GM19452 (cell line): ENCODE results near the gene XYLT1.

Experiments
- ATAC-seq: cut with Tn5 transposase; IDR thresholded peaks from one replicate; pipeline ENCODE4 v1.9.1; 2021; ENCODE audit not compliant: unreplicated experiment

XYLT1 gene

DNA sequence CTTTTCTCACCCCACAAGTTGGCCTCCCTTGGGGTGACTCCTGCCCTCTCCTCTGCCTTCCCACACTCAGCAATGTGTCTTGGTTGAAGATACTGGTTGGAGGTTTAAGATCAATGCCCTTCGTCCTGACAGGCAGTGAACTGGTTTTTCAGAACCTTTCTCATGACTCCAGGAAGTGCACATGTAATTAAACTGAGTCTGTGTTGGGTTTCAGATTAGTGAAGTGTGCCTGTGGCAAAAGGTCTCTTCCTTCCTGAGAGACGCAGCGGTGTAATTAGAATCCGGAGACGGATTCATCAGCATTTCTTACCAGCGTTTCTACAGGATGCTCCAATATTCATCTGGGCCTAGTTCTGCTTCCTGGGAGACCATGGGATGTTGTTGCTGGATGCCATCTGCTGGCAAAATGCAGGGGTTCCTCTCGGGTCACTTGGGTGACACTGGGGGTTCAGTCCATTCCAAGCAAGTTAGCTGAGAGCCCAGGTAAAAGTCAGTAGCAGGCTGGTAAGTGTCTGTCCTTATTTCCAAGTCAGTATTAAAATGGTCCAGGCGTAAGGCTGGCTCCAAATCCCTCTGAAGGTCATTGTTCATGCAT lies 233.3 kb downstream of the XYLT1 start:
- ATAC-seq, result no peak

GRCh38 chr16:17235147-17235815 lies 235.5 kb downstream of the XYLT1 start:
- ATAC-seq, result no peak

GRCh38 chr16:17233318-17234002 lies 237.3 kb downstream of the XYLT1 start:
- no peak for ATAC-seq

- ATAC-seq, result no peak
Observed at GRCh38 chr16:17232487-17232886, 238.3 kb downstream of the XYLT1 start.

DNA sequence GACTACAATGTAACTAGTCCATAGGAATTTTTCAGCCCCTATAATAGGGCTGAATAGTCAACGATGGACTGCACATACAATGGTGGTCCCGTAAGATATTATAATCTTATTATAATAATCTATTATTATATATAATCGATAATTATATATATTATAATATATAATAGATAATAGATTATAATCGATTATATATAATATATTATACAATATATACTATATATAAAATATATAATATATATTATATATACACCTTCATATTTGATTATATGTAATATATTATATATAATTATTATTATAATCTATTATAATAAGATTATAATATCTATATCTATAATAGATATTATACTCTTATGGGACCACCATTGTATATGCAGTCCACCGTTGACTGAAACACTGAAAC lies 238.8 kb downstream of the XYLT1 start:
- no peak for ATAC-seq

GRCh38 chr16:17230932-17231581 lies 239.7 kb downstream of the XYLT1 start:
- ATAC-seq, result no peak

GRCh38 chr16:17229766-17230165 lies 241.0 kb downstream of the XYLT1 start:
- no peak for ATAC-seq

- ATAC-seq, result no peak
Observed at GRCh38 chr16:17229131-17229530, 241.6 kb downstream of the XYLT1 start.

DNA sequence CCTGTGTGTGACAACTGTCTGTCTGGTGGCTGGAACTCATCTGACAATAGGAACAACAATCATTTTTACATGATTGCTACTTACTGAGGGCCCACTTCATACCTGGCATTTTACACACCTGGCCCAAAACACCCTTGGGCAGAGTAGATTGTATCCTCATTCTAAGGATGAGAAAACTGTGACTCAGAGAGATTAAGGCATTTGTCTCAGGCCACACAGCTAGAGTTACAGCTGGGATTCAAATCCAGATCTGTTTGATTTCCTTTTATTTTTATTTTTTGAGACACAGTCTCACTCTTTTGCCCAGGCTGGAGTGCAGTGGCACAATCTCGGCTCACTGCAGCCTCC lies 242.1 kb downstream of the XYLT1 start:
- no peak for ATAC-seq

DNA sequence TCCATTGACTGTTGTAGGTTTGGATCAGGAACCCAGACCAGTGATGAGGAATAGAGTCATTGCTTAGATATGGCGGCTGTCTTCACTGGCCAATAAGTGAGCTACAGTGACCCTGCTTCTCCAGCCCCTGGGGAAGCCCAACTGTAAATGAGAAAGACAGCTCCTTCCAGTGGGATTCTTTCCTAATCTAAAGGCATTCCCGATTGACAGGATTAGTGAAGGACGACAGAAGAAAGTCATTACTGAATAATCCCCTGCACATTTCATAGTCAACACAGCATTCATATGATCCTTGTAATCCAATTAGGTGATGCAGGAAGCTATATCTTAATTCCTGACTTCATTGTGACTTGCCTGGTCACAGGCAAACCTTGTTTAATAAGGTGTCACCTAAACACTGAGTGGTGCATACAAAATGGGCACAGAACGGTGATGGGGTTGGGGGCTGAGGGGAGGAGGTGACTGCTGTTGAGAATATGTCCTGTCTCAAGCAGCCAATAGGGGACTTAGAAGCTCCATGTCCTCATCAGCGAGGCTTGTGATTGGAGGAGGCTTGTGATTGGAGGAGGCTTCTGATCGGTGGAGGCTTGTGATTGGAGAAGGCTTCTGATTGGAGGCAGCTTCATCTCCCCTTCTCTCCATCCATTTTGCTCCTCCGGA lies 242.6 kb downstream of the XYLT1 start:
- ATAC-seq, result no peak

DNA sequence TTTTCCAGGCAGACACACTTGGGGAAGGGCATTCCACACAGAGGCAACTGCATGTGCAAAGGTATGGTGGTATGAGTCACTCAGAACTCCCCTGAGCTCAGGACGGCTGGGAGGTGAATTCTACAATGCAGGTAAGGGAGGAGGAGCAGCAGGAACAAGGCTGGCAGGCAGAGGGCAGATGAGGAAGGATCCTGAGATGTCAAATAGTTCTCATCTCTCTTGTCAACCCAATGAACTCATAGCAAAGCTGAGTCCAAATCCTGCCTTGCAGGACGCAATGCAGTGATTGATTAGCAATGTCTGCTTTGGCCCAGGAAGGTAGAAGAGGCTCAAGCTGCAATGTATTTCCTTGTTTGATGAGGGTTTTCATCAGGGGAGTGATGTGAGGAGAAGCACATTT lies 243.5 kb downstream of the XYLT1 start:
- no peak for ATAC-seq

- no peak for ATAC-seq
Observed at GRCh38 chr16:17225541-17225940, 245.2 kb downstream of the XYLT1 start.

GRCh38 chr16:17224879-17225281 lies 245.9 kb downstream of the XYLT1 start:
- ATAC-seq, result no peak

DNA sequence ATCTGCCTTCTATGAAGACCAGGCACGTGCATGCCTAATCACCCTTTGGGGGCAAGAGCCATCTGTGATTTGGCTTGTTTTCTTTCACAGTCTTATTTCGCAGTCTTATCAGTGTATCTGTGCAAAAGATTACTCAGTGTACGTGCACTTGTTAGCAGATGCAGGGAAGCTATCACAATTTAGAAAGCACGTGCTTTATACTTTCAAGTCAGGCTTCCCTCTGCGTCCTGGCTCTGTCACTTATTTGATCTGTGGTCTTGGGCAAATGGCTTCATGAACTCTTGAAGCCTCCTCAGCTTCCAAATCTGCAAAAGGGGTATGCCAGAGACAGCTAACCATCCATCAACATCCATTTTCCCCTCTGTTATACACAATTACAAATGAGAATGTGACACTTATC lies 246.4 kb downstream of the XYLT1 start:
- no peak for ATAC-seq

DNA sequence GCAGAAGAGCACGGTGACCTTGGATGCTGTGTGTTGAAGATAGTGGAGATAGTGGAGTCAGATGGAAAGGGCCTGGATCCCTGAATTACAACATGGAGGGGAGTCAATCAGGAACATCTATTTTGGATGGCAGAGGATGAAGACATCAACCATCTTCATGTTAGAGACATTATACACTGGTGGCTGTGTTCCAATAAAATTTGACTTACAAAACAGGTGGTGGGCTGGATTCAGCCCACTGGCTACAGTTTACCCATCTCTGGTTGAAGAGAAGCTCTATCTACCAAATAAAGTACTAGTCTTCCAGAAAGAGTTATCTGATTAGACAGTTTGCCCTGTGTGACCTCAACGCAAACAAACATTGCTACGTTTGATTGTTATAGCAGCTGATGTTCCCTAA lies 247.2 kb downstream of the XYLT1 start:
- ATAC-seq, result no peak

DNA sequence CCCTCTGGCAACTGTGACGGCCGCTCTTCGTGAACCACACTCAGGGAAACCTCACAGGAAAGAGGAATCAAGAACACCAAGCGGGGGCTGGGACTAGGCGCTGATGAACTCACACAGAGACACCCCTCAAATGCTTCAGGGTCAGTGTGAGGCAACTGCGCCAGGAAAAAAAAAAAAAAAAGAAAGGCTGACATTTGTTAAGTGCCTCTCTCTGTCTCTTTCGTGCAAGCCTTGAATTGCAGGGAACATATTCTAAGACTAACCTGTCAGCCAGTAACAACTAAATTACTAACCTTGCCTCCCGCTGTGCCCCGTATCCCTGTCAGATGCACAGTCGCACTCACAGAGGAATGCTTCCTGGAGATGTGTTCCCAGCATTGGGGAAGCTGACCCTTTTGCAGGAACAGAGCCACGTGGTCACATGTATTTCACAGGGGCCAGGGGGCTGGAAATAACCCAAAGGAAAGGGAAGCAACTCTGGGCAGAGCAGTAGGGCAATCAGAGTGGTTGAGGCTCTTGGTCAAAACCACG lies 247.8 kb downstream of the XYLT1 start:
- ATAC-seq, result no peak

- no peak for ATAC-seq
Observed at GRCh38 chr16:17219991-17220390, 250.8 kb downstream of the XYLT1 start.

GRCh38 chr16:17215936-17216335 lies 254.8 kb downstream of the XYLT1 start:
- ATAC-seq, result no peak

DNA sequence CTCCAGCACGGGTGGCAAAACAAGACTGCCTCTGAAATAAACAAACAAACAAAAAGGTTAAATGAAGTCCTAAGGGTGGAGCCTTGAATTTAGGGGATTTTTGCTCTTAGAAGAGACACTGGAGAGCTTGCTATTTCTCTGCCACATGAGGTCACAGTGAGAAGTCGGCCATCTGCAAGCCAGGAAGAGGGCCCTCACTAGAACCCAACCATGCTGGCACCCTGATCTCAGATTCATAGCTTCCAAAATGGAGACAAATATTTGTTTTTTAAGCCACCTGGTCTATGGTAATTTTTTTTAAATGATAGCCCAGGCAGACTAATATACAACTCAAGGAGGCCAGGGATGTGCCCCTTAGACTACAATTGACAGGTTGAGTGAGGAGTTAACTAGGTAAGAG lies 255.5 kb downstream of the XYLT1 start:
- ATAC-seq, result no peak

DNA sequence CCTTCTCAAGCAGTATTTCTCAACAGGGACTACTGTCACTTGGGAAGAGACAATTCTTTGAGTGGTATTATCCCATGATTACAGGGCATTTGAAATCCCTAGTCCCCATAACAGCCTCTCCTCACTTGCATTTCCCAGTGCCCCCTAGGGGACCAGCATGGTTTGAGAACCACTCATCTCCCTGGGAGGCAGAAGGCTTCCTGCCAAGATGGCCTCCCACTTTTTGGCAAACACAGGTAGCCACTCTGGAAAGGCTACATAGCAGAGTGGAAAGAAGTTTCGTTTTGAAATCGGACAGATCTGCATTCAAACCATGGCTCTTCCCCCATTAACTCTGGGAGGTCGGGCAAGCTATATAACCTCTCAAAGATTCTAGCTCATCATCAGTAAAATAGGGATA lies 256.8 kb downstream of the XYLT1 start:
- no peak for ATAC-seq

DNA sequence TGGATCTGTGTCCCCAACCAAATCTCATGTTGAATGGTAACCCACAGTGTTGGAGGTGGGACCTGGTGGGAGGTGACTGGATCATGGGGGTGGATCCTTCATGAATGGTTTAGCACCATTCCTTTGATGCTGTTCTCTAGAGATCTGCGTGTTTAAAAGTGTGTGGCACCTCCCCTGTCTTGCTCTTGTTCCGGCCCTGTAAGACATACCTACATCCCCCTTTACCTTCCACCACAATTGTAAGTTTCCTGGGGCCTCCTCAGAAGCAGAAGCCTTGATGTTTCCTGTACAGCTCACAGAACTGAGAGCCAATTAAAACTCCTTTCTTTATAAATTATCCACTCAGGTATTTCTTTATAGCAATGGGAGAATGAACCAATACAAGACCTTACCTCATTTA lies 257.7 kb downstream of the XYLT1 start:
- no peak for ATAC-seq
